C4-2B (cell line): ENCODE data around the gene GTF2A1.

ENCODE experiments used
- ZFX ChIP-seq: fragments of 450-650 bp; IDR thresholded peaks from 2 replicates; pipeline ENCODE4 v1.6.1; 2017
- TF ChIP-seq, protein P1 (sequence below): fragments of 450-650 bp; conservative IDR thresholded peaks from 2 replicates; pipeline ENCODE4 v1.5.1; 2017; ENCODE audit warnings: mild to moderate bottlenecking

DNA sequence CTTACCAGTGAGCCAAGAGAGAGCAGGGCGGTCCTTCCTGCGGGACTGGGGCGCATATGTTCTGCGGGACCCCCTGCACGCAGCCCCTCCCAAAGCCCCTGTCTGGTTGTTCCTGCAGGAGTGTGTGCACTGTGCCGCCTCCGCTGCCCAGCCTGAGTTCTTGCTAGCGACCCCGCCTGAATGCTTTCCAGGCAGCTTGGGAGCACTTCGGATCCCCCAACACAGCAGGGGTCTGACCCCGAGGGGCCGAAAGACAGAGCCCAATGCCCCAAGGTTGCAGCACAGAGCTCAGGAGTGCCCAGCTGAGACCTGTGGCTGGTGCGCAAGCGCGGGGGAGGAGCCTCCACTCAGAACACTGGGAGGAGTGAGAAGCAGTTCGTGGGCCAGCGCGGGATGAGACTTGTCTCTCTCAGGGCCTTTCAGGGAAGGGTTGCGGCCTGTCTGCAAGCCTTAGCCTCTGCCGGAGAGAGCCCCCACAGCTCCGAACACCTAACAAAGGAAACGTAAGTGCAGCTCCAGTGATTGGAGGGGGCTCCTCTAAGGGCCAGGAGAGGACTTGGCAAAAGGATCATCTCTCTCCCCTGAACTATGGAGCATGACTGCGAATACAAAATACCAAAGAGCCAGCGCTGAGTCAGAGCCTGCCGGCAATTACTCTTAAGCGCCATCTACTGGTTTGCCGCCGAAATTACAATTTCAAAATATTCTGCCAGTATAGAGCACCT is 50.5 kb downstream of the GTF2A1 start:
- TF ChIP-seq, protein P1, sequence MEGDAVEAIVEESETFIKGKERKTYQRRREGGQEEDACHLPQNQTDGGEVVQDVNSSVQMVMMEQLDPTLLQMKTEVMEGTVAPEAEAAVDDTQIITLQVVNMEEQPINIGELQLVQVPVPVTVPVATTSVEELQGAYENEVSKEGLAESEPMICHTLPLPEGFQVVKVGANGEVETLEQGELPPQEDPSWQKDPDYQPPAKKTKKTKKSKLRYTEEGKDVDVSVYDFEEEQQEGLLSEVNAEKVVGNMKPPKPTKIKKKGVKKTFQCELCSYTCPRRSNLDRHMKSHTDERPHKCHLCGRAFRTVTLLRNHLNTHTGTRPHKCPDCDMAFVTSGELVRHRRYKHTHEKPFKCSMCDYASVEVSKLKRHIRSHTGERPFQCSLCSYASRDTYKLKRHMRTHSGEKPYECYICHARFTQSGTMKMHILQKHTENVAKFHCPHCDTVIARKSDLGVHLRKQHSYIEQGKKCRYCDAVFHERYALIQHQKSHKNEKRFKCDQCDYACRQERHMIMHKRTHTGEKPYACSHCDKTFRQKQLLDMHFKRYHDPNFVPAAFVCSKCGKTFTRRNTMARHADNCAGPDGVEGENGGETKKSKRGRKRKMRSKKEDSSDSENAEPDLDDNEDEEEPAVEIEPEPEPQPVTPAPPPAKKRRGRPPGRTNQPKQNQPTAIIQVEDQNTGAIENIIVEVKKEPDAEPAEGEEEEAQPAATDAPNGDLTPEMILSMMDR, result peak; percentile 96
- TF ChIP-seq ZFX, result peak; percentile 48
